HepG2 (cell line): ENCODE results near the gene MTR. TPM values are rescaled to one million over a fixed set of nuclear protein-coding genes. Genes with fewer than 3 reads are reported as not detected.

Experiments used
- ATAC-seq: fragments of 200-7000 bp; cut with Tn5 transposase; 3 replicates; pipeline ENCODE4 v1.9.1; 2020; ENCODE audit warnings: mild to moderate bottlenecking, moderate library complexity
- BruUV-seq: library from RNA; stranded (reverse); fragments of 400-500 nt; replicated peaks from 2 replicates; lab custom pipeline; 2021; lab: Mats Ljungman, UMichigan
- CTCF ChIA-PET: fragments of 300-600 bp; formaldehyde crosslinking; extraction: SDS; loops from one replicate; lab custom pipeline; 2021; ENCODE audit warnings: low total read pairs, inconsistent platforms, low intra/inter-chr PET ratio; lab: Yijun Ruan, JAX
- POLR2A ChIA-PET: fragments of 350-600 bp; sonication (Branson Sonifier 250); formaldehyde crosslinking; loops from one replicate; lab custom pipeline; 2020; ENCODE audit warnings: antibody characterized with exemption, inconsistent platforms; lab: Yijun Ruan, JAX
- DNase-seq: peaks from one replicate; pipeline ENCODE4 v3.0.0-alpha.2; 2015; ENCODE audit warnings: low spot score
- FAIRE-seq: peaks from 3 replicates; lab custom pipeline; 2011; peaks lifted over from hg19 to GRCh38; lab: Jason Lieb, UNC
- H2AFZ ChIP-seq: one replicate; pipeline ENCODE4 v1.6.1; 2011; ENCODE audit warnings: low read length, inconsistent platforms
- H3K27ac ChIP-seq: fragments of 300-600 bp; 3 replicates; pipeline ENCODE4 v1.8.0; 2011; ENCODE audit warnings: mixed run types, mild to moderate bottlenecking, mixed read lengths, low read length, inconsistent platforms; ENCODE audit not compliant: insufficient read depth; ENCODE audit errors: extremely low read length
- H3K27me3 ChIP-seq, 2 experiments: fragments of 200-600 bp in 1 of 2; 2 replicates in 1 of 2; 3 replicates in 1 of 2; pipeline versions ENCODE4 v1.6.0 to v1.8.0; 2011; ENCODE audit warnings: low read length in 2 of 2, mild to moderate bottlenecking in 2 of 2, moderate library complexity in 2 of 2, inconsistent platforms in 1 of 2; ENCODE audit not compliant: insufficient read depth in 2 of 2, control insufficient read depth in 1 of 2
- H3K36me3 ChIP-seq, 2 experiments: fragments of 200-600 bp in 1 of 2; replicated peaks in 1 of 2; 2 replicates in 1 of 2; 3 replicates in 1 of 2; pipeline versions ENCODE4 v1.5.1 to v1.8.0; 2011; ENCODE audit warnings: low read length in 2 of 2, inconsistent platforms in 1 of 2; ENCODE audit not compliant: insufficient read depth in 2 of 2, control insufficient read depth in 1 of 2
- H3K4me1 ChIP-seq: 2 replicates; pipeline ENCODE4 v1.5.1; 2012; ENCODE audit warnings: low read length, inconsistent platforms; ENCODE audit not compliant: insufficient read depth
- H3K4me2 ChIP-seq: 2 replicates; pipeline ENCODE4 v1.6.0; 2011; ENCODE audit warnings: low read depth, low read length, inconsistent platforms
- H3K4me3 ChIP-seq, 3 experiments: fragments of 200-600 bp in 1 of 3; sonication (generic), shearing (Covaris generic) in 1 of 3; replicated peaks in 1 of 3; 2 replicates each; pipeline ENCODE4 v1.5.1; 2011 to 2016; ENCODE audit warnings: low read length in 3 of 3, inconsistent platforms in 2 of 3, low read depth in 2 of 3, mild to moderate bottlenecking in 2 of 3, control low read depth in 1 of 3, mixed read lengths in 1 of 3; ENCODE audit not compliant: insufficient read depth in 1 of 3
- H3K79me2 ChIP-seq: one replicate; pipeline ENCODE4 v1.6.1; 2011; ENCODE audit warnings: low read length, inconsistent platforms; ENCODE audit not compliant: insufficient read depth
- H3K9ac ChIP-seq: 2 replicates; pipeline ENCODE4 v1.6.0; 2011; ENCODE audit warnings: mild to moderate bottlenecking, low read depth, low read length, inconsistent platforms; ENCODE audit not compliant: insufficient read depth
- H3K9me3 ChIP-seq: 2 replicates; pipeline ENCODE4 v1.5.1; 2012; ENCODE audit warnings: mild to moderate bottlenecking, low read length
- H4K20me1 ChIP-seq: 2 replicates; pipeline ENCODE4 v1.6.0; 2011; ENCODE audit warnings: inconsistent platforms, mild to moderate bottlenecking, low read length, moderate library complexity; ENCODE audit not compliant: insufficient read depth
- CENPBD1 ChIP-seq: sonication (generic); formaldehyde crosslinking; IDR thresholded peaks from 2 replicates; pipeline ENCODE4 v1.8.0; 2022; ENCODE audit warnings: missing genetic modification reagents, low read depth, mild to moderate bottlenecking, borderline replicate concordance
- E2F1 ChIP-seq: sonication (generic); formaldehyde crosslinking; IDR thresholded peaks from 2 replicates; pipeline ENCODE4 v1.5.0; 2020; ENCODE audit warnings: missing genetic modification reagents
- FOXM1 ChIP-seq: sonication (generic); formaldehyde crosslinking; IDR thresholded peaks from 2 replicates; pipeline ENCODE4 v1.5.0; 2020; ENCODE audit warnings: missing genetic modification reagents
- GABPA ChIP-seq, 2 experiments: IDR thresholded peaks; 2 replicates each; pipeline ENCODE4 v1.6.1; 2011 to 2016; ENCODE audit warnings: low read depth in 2 of 2, low read length in 1 of 2, missing biosample characterization in 1 of 2, missing genetic modification characterization in 1 of 2
- HNRNPL ChIP-seq: fragments of 200-400 bp; formaldehyde crosslinking; IDR thresholded peaks from 2 replicates; pipeline ENCODE4 v1.6.1; 2017; ENCODE audit warnings: mild to moderate bottlenecking, low read depth, low read length
- NCOA2 ChIP-seq: sonication (generic); formaldehyde crosslinking; IDR thresholded peaks from 2 replicates; pipeline ENCODE4 v1.8.0; 2022; ENCODE audit warnings: inconsistent platforms
- NFE2L2 ChIP-seq: fragments of 150-350 bp; IDR thresholded peaks from 2 replicates; pipeline ENCODE4 v1.6.1; 2014; ENCODE audit warnings: low read length
- NR2F2 ChIP-seq: IDR thresholded peaks from 2 replicates; pipeline ENCODE4 v1.6.1; 2012; ENCODE audit warnings: low read depth, inconsistent platforms, borderline replicate concordance
- PAWR ChIP-seq: sonication (generic); formaldehyde crosslinking; IDR thresholded peaks from 2 replicates; pipeline ENCODE4 v1.4.0; 2020; ENCODE audit warnings: missing genetic modification reagents, mild to moderate bottlenecking, borderline replicate concordance
- TBX3 ChIP-seq: fragments of 450-650 bp; IDR thresholded peaks from 2 replicates; pipeline ENCODE4 v1.6.1; 2017; ENCODE audit warnings: antibody characterized with exemption, mild to moderate bottlenecking, inconsistent platforms, borderline replicate concordance
- ZNF570 ChIP-seq: sonication (generic); formaldehyde crosslinking; IDR thresholded peaks from 2 replicates; pipeline ENCODE4 v1.4.0; 2020; ENCODE audit warnings: mild to moderate bottlenecking, missing genetic modification reagents, borderline replicate concordance
- ZNF614 ChIP-seq: IDR thresholded peaks from 2 replicates; pipeline ENCODE4 v1.6.1; 2018; ENCODE audit warnings: missing biosample characterization, missing genetic modification reagents, inconsistent platforms, borderline replicate concordance
- ZSCAN20 ChIP-seq: sonication (generic); formaldehyde crosslinking; IDR thresholded peaks from 2 replicates; pipeline ENCODE4 v1.4.0; 2020; ENCODE audit warnings: missing genetic modification reagents, mild to moderate bottlenecking, borderline replicate concordance
- WGBS: methylation state at CpG from one replicate; pipeline ENCODE4 v1.1.6; 2017; ENCODE audit warnings: low lambda C conversion rate; 5-methylcytosine and 5-hydroxymethylcytosine counted together
- in situ Hi-C: cut with HindIII; loops from 2 replicates; pipeline ENCODE4 v1.10.0; 2017; ENCODE audit warnings: low pct_unique_long_range_greater_than_20kb; ENCODE audit not compliant: extremely low pct_ligation_motif_present
- intact Hi-C: fragments of 100-400 bp; cut with micrococcal nuclease; formaldehyde crosslinking; loops from one replicate; pipeline ENCODE4 v1.10.0; 2022; ENCODE audit not compliant: unreplicated experiment
- polyA plus RNA-seq, 8 experiments: library from polyadenylated mRNA; depleted of rRNA in 3 of 8; stranded (reverse) in 7 of 8; unstranded in 1 of 8; fragments of >200 nt; fragmentation: Illumina TruSeq in 4 of 8; extraction: Trizol in 4 of 8; gene quantifications; 2 replicates each; pipeline versions ENCODE4 v1.2.1 to v1.2.3, GENCODE V29; 2011 to 2016; ENCODE audit warnings: low read depth in 4 of 8, missing spikeins in 1 of 8, mixed read lengths in 1 of 8; ENCODE audit not compliant: insufficient read depth in 1 of 8
- total RNA-seq, 5 experiments: library from RNA; depleted of rRNA; stranded (reverse); fragments of >200 nt; fragmentation: Illumina TruSeq; extraction: Trizol; gene quantifications; 2 replicates each; pipeline ENCODE4 v1.2.3, GENCODE V29; 2016; ENCODE audit warnings: low read depth in 1 of 5

Gene MTR
- total and polyA plus RNA-seq, 2 of the 13 experiments (the other 11 are each of a cell fraction or from before 2014, with no cell fraction given) = 16.3 to 36.1 TPM

GRCh38 chr1:236800623-236801022, 5.5 kb downstream of the MTR start:
- no peak overlapping the region for H3K9ac ChIP-seq
- CTCF ChIA-PET = no interaction called here
- H2AFZ ChIP-seq = no peak overlapping the region
- no peak overlapping the region for H3K4me3 ChIP-seq
- H3K36me3 ChIP-seq = peaks cover 3 to 22% of the 10 kb centered on the region in 2 experiments
- intact Hi-C loops = no loop called here
- H3K4me2 ChIP-seq = no peak overlapping the region
- no peaks in the 10 kb centered on the region for H3K27me3 ChIP-seq
- H3K27ac ChIP-seq = no peak overlapping the region
- in situ Hi-C loops = no loop called here
- H3K79me2 ChIP-seq = peaks cover 81% of the 10 kb centered on the region
- H3K4me1 ChIP-seq = peaks cover 35% of the 10 kb centered on the region
- BruUV-seq = no TSS peak
- H4K20me1 ChIP-seq = no peaks in the 10 kb centered on the region
- POLR2A ChIA-PET = interaction anchor here (0.9 kb wide), 1 partner anchor 61 kb away, joined by 3 read pairs; no protein-coding TSS in a partner anchor
- ATAC-seq (no peak), DNase-seq (no peak), FAIRE-seq (no peak)
- TF ChIP-seq ZNF614 (CRISPR knock-in tag) (no peak), TBX3 (no peak), FOXM1 (CRISPR knock-in tag) (no peak), PAWR (CRISPR knock-in tag) (no peak), GABPA (IDR thresholded peaks at IDR 0.05; ENCODE audit: low read depth, low read length) (no peak), GABPA (CRISPR knock-in tag; IDR thresholded peaks at IDR 0.05; ENCODE audit: low read depth) (no peak), NCOA2 (CRISPR knock-in tag) (no peak), ZSCAN20 (CRISPR knock-in tag) (no peak), NR2F2 (no peak), ZNF570 (CRISPR knock-in tag) (no peak)
- no peaks in the 10 kb centered on the region for H3K9me3 ChIP-seq

- CTCF ChIA-PET = no interaction called here
- H2AFZ ChIP-seq = no peak overlapping the region
- no peak for TF ChIP-seq HNRNPL
- TF ChIP-seq CENPBD1 = no peak
- TF ChIP-seq E2F1 (CRISPR knock-in tag) = no peak
- no peak for TF ChIP-seq NFE2L2
Measured at GRCh38 chr1:236802264-236802663, 7.2 kb downstream of the MTR start.

More at GRCh38 chr1:236802264-236802663, 7.2 kb downstream of the MTR start:
- Histone ChIP-seq H3K79me2 (peaks cover 72% of the 10 kb centered on the region), H3K4me3 (no peak overlapping the region), H4K20me1 (no peaks in the 10 kb centered on the region), H3K27me3 (no peaks in the 10 kb centered on the region), H3K9me3 (no peaks in the 10 kb centered on the region), H3K36me3 (peaks cover 3 to 35% of the 10 kb centered on the region in 2 experiments), H3K4me1 (peaks cover 35% of the 10 kb centered on the region), H3K27ac (no peak overlapping the region), H3K4me2 (no peak overlapping the region), H3K9ac (no peak overlapping the region)
- 94% methylated on average over 3 of the region's 3 CpGs for WGBS
- no peak for FAIRE-seq
- in situ Hi-C loops (no loop called here), intact Hi-C loops (no loop called here)
- no TSS peak for BruUV-seq
- ATAC-seq = no peak
- POLR2A ChIA-PET = no interaction called here
- no peak for DNase-seq
